GM19467 (cell line): ENCODE measurements around the gene HMX3.

Source experiments
- ATAC-seq: cut with Tn5 transposase; IDR thresholded peaks from one replicate; pipeline ENCODE4 v1.9.1; 2021; ENCODE audit warnings: mild to moderate bottlenecking, moderate library complexity; ENCODE audit not compliant: unreplicated experiment

HMX3 gene

GRCh38 chr10:123133541-123134342 lies 2.0 kb upstream of the HMX3 start:
- ATAC-seq: no peak

- ATAC-seq: no peak
These were observed 1.3 kb upstream of the HMX3 start for GRCh38 chr10:123134343-123134914.

- ATAC-seq: no peak
These were observed 805 bp upstream of the HMX3 start for GRCh38 chr10:123134915-123135414.

- ATAC-seq: no peak
These were observed 543 bp downstream of the HMX3 start for GRCh38 chr10:123136221-123136805.

- ATAC-seq: no peak
These were observed 1.3 kb downstream of the HMX3 start for GRCh38 chr10:123136806-123137642.

- no peak for ATAC-seq
These were observed 3.4 kb downstream of the HMX3 start for GRCh38 chr10:123139165-123139520.

GRCh38 chr10:123139521-123140163 lies 3.9 kb downstream of the HMX3 start:
- no peak for ATAC-seq

GRCh38 chr10:123140164-123140982 lies 4.6 kb downstream of the HMX3 start:
- no peak for ATAC-seq

GRCh38 chr10:123140983-123141390 lies 5.2 kb downstream of the HMX3 start:
- no peak for ATAC-seq

GRCh38 chr10:123141791-123142700 lies 6.3 kb downstream of the HMX3 start:
- ATAC-seq: no peak

GRCh38 chr10:123142701-123143161 lies 7.0 kb downstream of the HMX3 start:
- ATAC-seq: no peak

GRCh38 chr10:123143162-123143824 lies 7.5 kb downstream of the HMX3 start:
- ATAC-seq: no peak

- ATAC-seq: no peak
These were observed 8.0 kb downstream of the HMX3 start for GRCh38 chr10:123143825-123144168.

- ATAC-seq: no peak
These were observed 9.1 kb downstream of the HMX3 start for GRCh38 chr10:123144697-123145541.

GRCh38 chr10:123145542-123146012 lies 9.8 kb downstream of the HMX3 start:
- ATAC-seq: no peak

GRCh38 chr10:123146013-123146893 lies 10.5 kb downstream of the HMX3 start:
- no peak for ATAC-seq
